ENCODE data around the gene TBC1D2B.

- TF ChIP-seq CTCF (IDR thresholded peaks at IDR 0.05; ENCODE audit: insufficient read depth, low read length, poor library complexity, severe bottlenecking): no peak
- no peak for TF ChIP-seq EZH2phosphoT487 (conservative IDR thresholded peaks at IDR 0.05; ENCODE audit: low read length)
Observed at GRCh38 chr15:78100886-78101285, 23.4 kb upstream of the TBC1D2B start.

All from SU-DHL-6 (cell line).